NCI-H774 (cell line): ENCODE results near the gene PTTG1IP.
"Not testable (repeated sequence)": the region's sequence is repeated elsewhere in the genome, so short reads cannot be mapped to it uniquely, and the experiment has no call there.

ENCODE experiments used
- DNase-seq: peaks from one replicate; lab custom pipeline; 2025; lab: John Stamatoyannopoulos, UW

PTTG1IP gene

GRCh38 chr21:44873356-44874239 lies at the start of gene PTTG1IP:
Gene PTTG1IP, minus strand, starts transcription at chr21:44873690. Its CDS starts 74 bp downstream, at chr21:44873616.
- peak; percentile 88 for DNase-seq

- DNase-seq: no peak
These were observed 48.4 kb upstream of the PTTG1IP start for GRCh38 chr21:44921928-44922327.

GRCh38 chr21:44920694-44921604 lies 47.5 kb upstream of the PTTG1IP start, which contains the start of gene ITGB2:
Gene ITGB2, minus strand, starts transcription at chr21:44920899. Its CDS starts 10,117 bp downstream, at chr21:44910782.
- no peak for DNase-seq

GRCh38 chr21:44919913-44920693 lies 46.6 kb upstream of the PTTG1IP start:
- no peak for DNase-seq

GRCh38 chr21:44919111-44919912 lies 45.8 kb upstream of the PTTG1IP start:
- DNase-seq: no peak

- no peak for DNase-seq
These were observed 45.1 kb upstream of the PTTG1IP start for GRCh38 chr21:44918581-44919033.

- DNase-seq: no peak
These were observed 44.6 kb upstream of the PTTG1IP start for GRCh38 chr21:44918107-44918470.

GRCh38 chr21:44917446-44918106 lies 44.1 kb upstream of the PTTG1IP start:
- DNase-seq: no peak

GRCh38 chr21:44916965-44917364 lies 43.5 kb upstream of the PTTG1IP start:
- DNase-seq: no peak

GRCh38 chr21:44914176-44914874 lies 40.8 kb upstream of the PTTG1IP start:
- DNase-seq: no peak

- DNase-seq: no peak
These were observed 40.1 kb upstream of the PTTG1IP start for GRCh38 chr21:44913425-44914175.

- not testable (repeated sequence) for DNase-seq
These were observed 39.3 kb upstream of the PTTG1IP start for GRCh38 chr21:44912506-44913412.

- no peak for DNase-seq
These were observed 38.6 kb upstream of the PTTG1IP start for GRCh38 chr21:44912158-44912473.

GRCh38 chr21:44911384-44912157 lies 38.1 kb upstream of the PTTG1IP start:
- peak; percentile 40 for DNase-seq

GRCh38 chr21:44911068-44911383 lies 37.5 kb upstream of the PTTG1IP start:
- DNase-seq: no peak

GRCh38 chr21:44910229-44911067 lies 37.0 kb upstream of the PTTG1IP start:
- DNase-seq: no peak

- DNase-seq: no peak
These were observed 36.2 kb upstream of the PTTG1IP start for GRCh38 chr21:44909719-44910118.
